Measurements from ENCODE around the gene NEDD1. TPM values are rescaled to one million over a fixed set of nuclear protein-coding genes. Genes with fewer than 3 reads are reported as not detected.

Gene NEDD1
- total and polyA plus RNA-seq, 10 of the 15 experiments (the other 5 are each of a cell fraction or from before 2014, with no cell fraction given), result 15.9 to 52.6 (median 28.7) TPM

DNA sequence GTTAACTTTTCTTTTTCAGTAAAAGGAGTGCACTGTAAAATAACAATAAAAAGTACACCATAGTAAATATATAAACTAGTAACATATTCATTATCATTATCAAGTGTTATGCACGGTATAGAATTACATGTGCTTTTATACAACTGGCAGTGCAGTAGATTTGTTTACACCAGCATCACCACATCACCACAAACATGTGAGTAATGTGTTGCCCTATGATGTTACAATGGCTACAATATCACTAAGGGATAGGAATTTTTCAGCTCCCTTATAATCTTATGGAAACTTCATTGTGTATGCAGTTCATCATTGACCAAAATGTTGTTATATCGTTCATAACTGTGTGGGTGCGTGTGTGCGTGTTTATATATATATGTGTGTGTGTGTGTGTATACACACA, 23.5 kb upstream of the NEDD1 start:
- RAD21 ChIA-PET (ENCODE audit: unreplicated experiment), result no interaction called here
- H3K4me3 ChIP-seq, result no peak overlapping the region
- no peak for ATAC-seq
- H3K36me3 ChIP-seq (ENCODE audit: control insufficient read depth in 2 of 2, insufficient read depth in 2 of 2, low read length in 1 of 2), result no peaks in the 10 kb centered on the region
- SMC1A ChIA-PET (ENCODE audit: uncharacterized antibody, unreplicated experiment), result interaction anchor here (0.9 kb wide), 1 partner anchor 98 kb away, joined by 3 read pairs; no protein-coding TSS in a partner anchor
- CTCF ChIA-PET, result interaction anchor here (0.5 kb wide), 1 partner anchor 572 kb away, joined by 3 read pairs; no protein-coding TSS in a partner anchor
- POLR2A ChIA-PET, result no interaction called here
- no peak for FAIRE-seq
- intact Hi-C loops (cut with micrococcal nuclease; ENCODE audit: unreplicated experiment), result no loop called here
- no peak overlapping the region for H2AFZ ChIP-seq (ENCODE audit: control insufficient read depth, low read depth, low read length)
- H3K27me3 ChIP-seq (replicated peaks in 1 of 2; ENCODE audit: control insufficient read depth in 2 of 2, insufficient read depth in 2 of 2, low read length in 1 of 2), result peaks cover 0 to 2% of the 10 kb centered on the region in 2 experiments; a peak in 1 of 4 replicates
- 80% methylated on average over 4 of the region's 4 CpGs for WGBS (ENCODE audit: insufficient coverage, insufficient replicate concordance, low lambda C conversion rate, missing lambda C conversion rate)
- H3K27ac ChIP-seq (ENCODE audit: control insufficient read depth, insufficient read depth), result no peak overlapping the region
- H3K4me2 ChIP-seq (ENCODE audit: control insufficient read depth, insufficient read depth), result no peak overlapping the region
- in situ Hi-C loops (cut with MboI), result no loop called here
- BruUV-seq (replicated peaks), result no TSS peak
- H3K79me2 ChIP-seq (ENCODE audit: control insufficient read depth, insufficient read depth, low read length), result no peaks in the 10 kb centered on the region
- DNase-seq (ENCODE audit: low read depth, low spot score), result no peak
- no peaks in the 10 kb centered on the region; the same call in 2 of the 3 replicates for H3K9me3 ChIP-seq (replicated peaks; ENCODE audit: control insufficient read depth, insufficient read depth, low read length)
- TF ChIP-seq POLR2AphosphoS2 (IDR thresholded peaks at IDR 0.05; ENCODE audit: low read depth, low read length), result no peak
- TF ChIP-seq, protein P1, sequence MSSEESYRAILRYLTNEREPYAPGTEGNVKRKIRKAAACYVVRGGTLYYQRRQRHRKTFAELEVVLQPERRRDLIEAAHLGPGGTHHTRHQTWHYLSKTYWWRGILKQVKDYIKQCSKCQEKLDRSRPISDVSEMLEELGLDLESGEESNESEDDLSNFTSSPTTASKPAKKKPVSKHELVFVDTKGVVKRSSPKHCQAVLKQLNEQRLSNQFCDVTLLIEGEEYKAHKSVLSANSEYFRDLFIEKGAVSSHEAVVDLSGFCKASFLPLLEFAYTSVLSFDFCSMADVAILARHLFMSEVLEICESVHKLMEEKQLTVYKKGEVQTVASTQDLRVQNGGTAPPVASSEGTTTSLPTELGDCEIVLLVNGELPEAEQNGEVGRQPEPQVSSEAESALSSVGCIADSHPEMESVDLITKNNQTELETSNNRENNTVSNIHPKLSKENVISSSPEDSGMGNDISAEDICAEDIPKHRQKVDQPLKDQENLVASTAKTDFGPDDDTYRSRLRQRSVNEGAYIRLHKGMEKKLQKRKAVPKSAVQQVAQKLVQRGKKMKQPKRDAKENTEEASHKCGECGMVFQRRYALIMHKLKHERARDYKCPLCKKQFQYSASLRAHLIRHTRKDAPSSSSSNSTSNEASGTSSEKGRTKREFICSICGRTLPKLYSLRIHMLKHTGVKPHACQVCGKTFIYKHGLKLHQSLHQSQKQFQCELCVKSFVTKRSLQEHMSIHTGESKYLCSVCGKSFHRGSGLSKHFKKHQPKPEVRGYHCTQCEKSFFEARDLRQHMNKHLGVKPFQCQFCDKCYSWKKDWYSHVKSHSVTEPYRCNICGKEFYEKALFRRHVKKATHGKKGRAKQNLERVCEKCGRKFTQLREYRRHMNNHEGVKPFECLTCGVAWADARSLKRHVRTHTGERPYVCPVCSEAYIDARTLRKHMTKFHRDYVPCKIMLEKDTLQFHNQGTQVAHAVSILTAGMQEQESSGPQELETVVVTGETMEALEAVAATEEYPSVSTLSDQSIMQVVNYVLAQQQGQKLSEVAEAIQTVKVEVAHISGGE (CRISPR knock-in tag; IDR thresholded peaks at IDR 0.05), result no peak
- no peak for TF ChIP-seq MTA2 (IDR thresholded peaks at IDR 0.05; ENCODE audit: low read depth)
- no peak for TF ChIP-seq BRCA1 (IDR thresholded peaks at IDR 0.05; ENCODE audit: low read depth, low read length)
- TF ChIP-seq, protein P2, sequence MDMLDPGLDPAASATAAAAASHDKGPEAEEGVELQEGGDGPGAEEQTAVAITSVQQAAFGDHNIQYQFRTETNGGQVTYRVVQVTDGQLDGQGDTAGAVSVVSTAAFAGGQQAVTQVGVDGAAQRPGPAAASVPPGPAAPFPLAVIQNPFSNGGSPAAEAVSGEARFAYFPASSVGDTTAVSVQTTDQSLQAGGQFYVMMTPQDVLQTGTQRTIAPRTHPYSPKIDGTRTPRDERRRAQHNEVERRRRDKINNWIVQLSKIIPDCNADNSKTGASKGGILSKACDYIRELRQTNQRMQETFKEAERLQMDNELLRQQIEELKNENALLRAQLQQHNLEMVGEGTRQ (IDR thresholded peaks at IDR 0.05; ENCODE audit: borderline replicate concordance, low read depth, low read length), result no peak
- no peak for TF ChIP-seq ATF7 (IDR thresholded peaks at IDR 0.05; ENCODE audit: low read depth)
- no peaks in the 10 kb centered on the region for H3K4me1 ChIP-seq (ENCODE audit: control insufficient read depth, insufficient read depth, low read length)
- no peaks in the 10 kb centered on the region for H4K20me1 ChIP-seq (ENCODE audit: control insufficient read depth, insufficient read depth)
- no peak overlapping the region for H3K9ac ChIP-seq (ENCODE audit: control insufficient read depth, insufficient read depth, low read length)
